ENCODE results near the gene PRAF2. TPM values are rescaled to one million over a fixed set of nuclear protein-coding genes. Genes with fewer than 3 reads are reported as not detected.

The PRAF2 gene
- total and polyA plus RNA-seq, 9 of the 15 experiments (the other 6 are each of a cell fraction or from before 2014, with no cell fraction given) = 0.24 to 5.7 (median 2.0) TPM

DNA sequence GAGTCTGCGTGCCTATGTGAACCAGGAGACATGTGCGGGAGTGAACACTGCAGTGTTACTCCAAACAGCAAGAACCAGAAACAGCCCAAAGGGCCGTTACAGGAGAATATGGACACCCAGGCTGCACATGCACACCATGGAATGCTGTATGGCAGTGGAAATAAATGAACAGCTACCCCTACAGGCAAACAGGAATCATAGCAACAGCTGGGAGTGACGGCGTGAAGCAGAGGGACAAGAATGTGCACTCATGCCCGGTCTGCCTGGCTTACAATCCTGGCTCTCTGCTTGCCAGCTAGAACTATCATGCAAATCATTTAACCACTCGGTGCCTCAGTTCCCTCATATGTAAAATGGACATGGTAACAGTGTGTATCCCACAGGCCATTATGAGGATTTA, 33.1 kb upstream of the PRAF2 start (continued):
- TF ChIP-seq, protein P1, sequence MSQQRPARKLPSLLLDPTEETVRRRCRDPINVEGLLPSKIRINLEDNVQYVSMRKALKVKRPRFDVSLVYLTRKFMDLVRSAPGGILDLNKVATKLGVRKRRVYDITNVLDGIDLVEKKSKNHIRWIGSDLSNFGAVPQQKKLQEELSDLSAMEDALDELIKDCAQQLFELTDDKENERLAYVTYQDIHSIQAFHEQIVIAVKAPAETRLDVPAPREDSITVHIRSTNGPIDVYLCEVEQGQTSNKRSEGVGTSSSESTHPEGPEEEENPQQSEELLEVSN (IDR thresholded peaks at IDR 0.05; ENCODE audit: borderline replicate concordance in 1 of 2, extremely low read depth in 1 of 2, insufficient read depth in 1 of 2, insufficient read length in 1 of 2, low read depth in 1 of 2, low read length in 1 of 2, poor library complexity in 1 of 2, severe bottlenecking in 1 of 2) = peak in 1 of 2 experiments; percentile 9
- TF ChIP-seq ZNF121 (CRISPR knock-in tag; conservative IDR thresholded peaks at IDR 0.05) (no peak), TEAD1 (CRISPR knock-in tag; IDR thresholded peaks at IDR 0.05) (peak in 1 of 2 experiments; percentile 35; a peak in 1 of 4 replicates), GATAD2B (IDR thresholded peaks at IDR 0.05; ENCODE audit: borderline replicate concordance) (no peak), ZNF197 (CRISPR knock-in tag; IDR thresholded peaks at IDR 0.05; ENCODE audit: low read depth) (no peak), CREM (IDR thresholded peaks at IDR 0.05; ENCODE audit: low read depth) (no peak), SREBF1 (IDR thresholded peaks at IDR 0.05; ENCODE audit: borderline replicate concordance, low read depth, low read length) (no peak), GATAD2A (IDR thresholded peaks at IDR 0.05) (no peak), PHB (CRISPR knock-in tag; IDR thresholded peaks at IDR 0.05) (no peak), SIN3A (IDR thresholded peaks at IDR 0.05; ENCODE audit: borderline replicate concordance in 2 of 2, control insufficient read depth in 1 of 2, low read depth in 2 of 2, low read length in 2 of 2) (no peak), NBN (IDR thresholded peaks at IDR 0.05; ENCODE audit: low read depth) (no peak), OTX1 (CRISPR knock-in tag; IDR thresholded peaks at IDR 0.05) (no peak), NR3C1 (CRISPR knock-in tag; IDR thresholded peaks at IDR 0.05) (no peak)
- TF ChIP-seq, protein P2, sequence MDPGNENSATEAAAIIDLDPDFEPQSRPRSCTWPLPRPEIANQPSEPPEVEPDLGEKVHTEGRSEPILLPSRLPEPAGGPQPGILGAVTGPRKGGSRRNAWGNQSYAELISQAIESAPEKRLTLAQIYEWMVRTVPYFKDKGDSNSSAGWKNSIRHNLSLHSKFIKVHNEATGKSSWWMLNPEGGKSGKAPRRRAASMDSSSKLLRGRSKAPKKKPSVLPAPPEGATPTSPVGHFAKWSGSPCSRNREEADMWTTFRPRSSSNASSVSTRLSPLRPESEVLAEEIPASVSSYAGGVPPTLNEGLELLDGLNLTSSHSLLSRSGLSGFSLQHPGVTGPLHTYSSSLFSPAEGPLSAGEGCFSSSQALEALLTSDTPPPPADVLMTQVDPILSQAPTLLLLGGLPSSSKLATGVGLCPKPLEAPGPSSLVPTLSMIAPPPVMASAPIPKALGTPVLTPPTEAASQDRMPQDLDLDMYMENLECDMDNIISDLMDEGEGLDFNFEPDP (CRISPR knock-in tag; IDR thresholded peaks at IDR 0.05) = no peak
- TF ChIP-seq, protein P3, sequence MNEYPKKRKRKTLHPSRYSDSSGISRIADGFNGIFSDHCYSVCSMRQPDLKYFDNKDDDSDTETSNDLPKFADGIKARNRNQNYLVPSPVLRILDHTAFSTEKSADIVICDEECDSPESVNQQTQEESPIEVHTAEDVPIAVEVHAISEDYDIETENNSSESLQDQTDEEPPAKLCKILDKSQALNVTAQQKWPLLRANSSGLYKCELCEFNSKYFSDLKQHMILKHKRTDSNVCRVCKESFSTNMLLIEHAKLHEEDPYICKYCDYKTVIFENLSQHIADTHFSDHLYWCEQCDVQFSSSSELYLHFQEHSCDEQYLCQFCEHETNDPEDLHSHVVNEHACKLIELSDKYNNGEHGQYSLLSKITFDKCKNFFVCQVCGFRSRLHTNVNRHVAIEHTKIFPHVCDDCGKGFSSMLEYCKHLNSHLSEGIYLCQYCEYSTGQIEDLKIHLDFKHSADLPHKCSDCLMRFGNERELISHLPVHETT (CRISPR knock-in tag; conservative IDR thresholded peaks at IDR 0.05 in 1 of 2, IDR thresholded peaks at IDR 0.05 in 1 of 2) = no peak
- TF ChIP-seq, protein P4, sequence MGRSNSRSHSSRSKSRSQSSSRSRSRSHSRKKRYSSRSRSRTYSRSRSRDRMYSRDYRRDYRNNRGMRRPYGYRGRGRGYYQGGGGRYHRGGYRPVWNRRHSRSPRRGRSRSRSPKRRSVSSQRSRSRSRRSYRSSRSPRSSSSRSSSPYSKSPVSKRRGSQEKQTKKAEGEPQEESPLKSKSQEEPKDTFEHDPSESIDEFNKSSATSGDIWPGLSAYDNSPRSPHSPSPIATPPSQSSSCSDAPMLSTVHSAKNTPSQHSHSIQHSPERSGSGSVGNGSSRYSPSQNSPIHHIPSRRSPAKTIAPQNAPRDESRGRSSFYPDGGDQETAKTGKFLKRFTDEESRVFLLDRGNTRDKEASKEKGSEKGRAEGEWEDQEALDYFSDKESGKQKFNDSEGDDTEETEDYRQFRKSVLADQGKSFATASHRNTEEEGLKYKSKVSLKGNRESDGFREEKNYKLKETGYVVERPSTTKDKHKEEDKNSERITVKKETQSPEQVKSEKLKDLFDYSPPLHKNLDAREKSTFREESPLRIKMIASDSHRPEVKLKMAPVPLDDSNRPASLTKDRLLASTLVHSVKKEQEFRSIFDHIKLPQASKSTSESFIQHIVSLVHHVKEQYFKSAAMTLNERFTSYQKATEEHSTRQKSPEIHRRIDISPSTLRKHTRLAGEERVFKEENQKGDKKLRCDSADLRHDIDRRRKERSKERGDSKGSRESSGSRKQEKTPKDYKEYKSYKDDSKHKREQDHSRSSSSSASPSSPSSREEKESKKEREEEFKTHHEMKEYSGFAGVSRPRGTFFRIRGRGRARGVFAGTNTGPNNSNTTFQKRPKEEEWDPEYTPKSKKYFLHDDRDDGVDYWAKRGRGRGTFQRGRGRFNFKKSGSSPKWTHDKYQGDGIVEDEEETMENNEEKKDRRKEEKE (IDR thresholded peaks at IDR 0.05; ENCODE audit: borderline replicate concordance in 1 of 2, control insufficient read depth in 1 of 2, low read depth in 2 of 2, low read length in 1 of 2) = no peak
